ENCODE results near the gene C9orf78.

GRCh38 chr9:129861447-129861827 is 26.4 kb upstream of the C9orf78 start:
- TF ChIP-seq CTCF (conservative IDR thresholded peaks at IDR 0.05 in 1 of 2, IDR thresholded peaks at IDR 0.05 in 1 of 2; ENCODE audit: low read depth in 1 of 2, low read length in 2 of 2), result no peak
- TF ChIP-seq EZH2 (IDR thresholded peaks at IDR 0.05; ENCODE audit: low read length, missing control alignments), result no peak

Measured in fibroblast of lung (primary cell).